ENCODE data around the gene MYCBPAP.
"Not testable (repeated sequence)": the region's sequence is repeated elsewhere in the genome, so short reads cannot be mapped to it uniquely, and the experiment has no call there.

The MYCBPAP gene

GRCh38 chr17:50471009-50471905, 37.0 kb upstream of the MYCBPAP start:
- no peak for DNase-seq (ENCODE audit: extremely low spot score)
- ChIA-PET POLR2A (interaction anchor here (0.6 kb wide), 1 partner anchor 13 kb away, joined by 3 read pairs; no protein-coding TSS in a partner anchor), CTCF (interaction anchor here (1.0 to 2.4 kb wide), 9 partner anchors 7 to 154 kb away, joined by 3 to 8 read pairs (median 5); partner anchors contain the start of gene LRRC59)
- TF ChIP-seq CTCF (IDR thresholded peaks at IDR 0.05; ENCODE audit: control extremely low read depth, extremely low read depth, low read depth, missing control alignments): no peak

GRCh38 chr17:50472286-50472685, 36.0 kb upstream of the MYCBPAP start:
- TF ChIP-seq CTCF (IDR thresholded peaks at IDR 0.05; ENCODE audit: control extremely low read depth, extremely low read depth, low read depth, missing control alignments): no peak
- ChIA-PET CTCF (interaction anchor here (0.9 to 2.4 kb wide), 7 partner anchors 8 to 272 kb away, joined by 3 to 7 read pairs (median 3); partner anchors contain the start of gene LRRC59), POLR2A (interaction anchor here (0.6 kb wide), 1 partner anchor 14 kb away, joined by 3 read pairs; no protein-coding TSS in a partner anchor)
- no peak for DNase-seq (ENCODE audit: extremely low spot score)

DNA sequence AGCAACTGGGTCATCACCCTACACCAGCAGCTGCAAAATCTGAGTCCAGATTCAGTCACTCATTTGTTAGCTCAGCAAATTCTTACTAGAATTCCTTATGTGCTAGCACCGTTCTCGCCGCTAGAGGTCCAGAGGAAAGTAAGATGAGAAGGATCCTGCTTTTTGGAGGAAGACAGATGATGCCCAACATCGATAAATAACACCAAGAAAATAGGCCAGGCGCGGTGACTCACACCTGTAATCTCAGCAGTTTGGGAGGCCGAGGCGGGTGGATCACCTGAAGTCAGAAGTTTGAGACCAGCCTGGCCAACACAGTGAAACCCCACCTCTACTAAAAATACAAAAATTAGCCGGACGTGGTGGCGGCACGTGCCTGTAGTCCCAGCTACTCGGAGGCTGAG, 35.5 kb upstream of the MYCBPAP start:
- CTCF ChIA-PET: interaction anchor here (0.9 to 2.4 kb wide), 8 partner anchors 9 to 273 kb away, joined by 3 to 7 read pairs (median 3); partner anchors contain the start of gene LRRC59
- POLR2A ChIA-PET: not testable (repeated sequence)

DNA sequence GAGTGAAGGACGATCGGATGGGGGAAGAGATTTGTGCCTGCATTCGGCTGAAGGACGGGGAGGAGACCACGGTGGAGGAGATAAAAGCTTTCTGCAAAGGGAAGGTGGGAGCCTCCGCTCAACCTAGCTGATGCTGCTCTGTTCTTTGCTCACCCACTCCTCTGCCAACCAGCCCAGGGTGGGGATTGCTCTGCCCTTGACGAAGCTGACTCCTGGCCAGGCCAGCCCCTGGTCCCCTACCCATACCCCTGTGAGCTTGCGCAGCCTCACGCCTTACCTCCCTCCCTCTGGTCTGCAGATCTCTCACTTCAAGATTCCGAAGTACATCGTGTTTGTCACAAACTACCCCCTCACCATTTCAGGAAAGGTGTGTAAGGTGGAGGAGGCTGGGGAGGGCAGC, 34.3 kb upstream of the MYCBPAP start:
- DNase-seq (ENCODE audit: extremely low spot score): no peak
- CTCF ChIA-PET: interaction anchor here (0.7 to 2.3 kb wide), 6 partner anchors 8 to 274 kb away, joined by 3 to 7 read pairs (median 4); partner anchors contain the start of gene LRRC59
- POLR2A ChIA-PET: no interaction called here
- TF ChIP-seq CTCF (IDR thresholded peaks at IDR 0.05; ENCODE audit: control extremely low read depth, extremely low read depth, low read depth, missing control alignments): no peak

More for the DNA sequence above, 35.5 kb upstream of the MYCBPAP start:
- not testable (repeated sequence) for DNase-seq (ENCODE audit: extremely low spot score)

- TF ChIP-seq CTCF (IDR thresholded peaks at IDR 0.05; ENCODE audit: control extremely low read depth, extremely low read depth, low read depth, missing control alignments): no peak
- CTCF ChIA-PET: interaction anchor here (0.7 to 1.5 kb wide), 6 partner anchors 10 to 151 kb away, joined by 3 to 5 read pairs (median 4); partner anchors contain the start of gene LRRC59
- POLR2A ChIA-PET: no interaction called here
- DNase-seq (ENCODE audit: extremely low spot score): no peak
These were observed 33.7 kb upstream of the MYCBPAP start for GRCh38 chr17:50474523-50474922.

- ChIA-PET CTCF (interaction anchor here (0.8 to 1.3 kb wide), 2 partner anchors 40 to 151 kb away, joined by 3 read pairs; no protein-coding TSS in a partner anchor), POLR2A (no interaction called here)
- DNase-seq (ENCODE audit: extremely low spot score): no peak
- TF ChIP-seq CTCF (IDR thresholded peaks at IDR 0.05; ENCODE audit: control extremely low read depth, extremely low read depth, low read depth, missing control alignments): no peak
These were observed 32.9 kb upstream of the MYCBPAP start for GRCh38 chr17:50475362-50475761.

DNA sequence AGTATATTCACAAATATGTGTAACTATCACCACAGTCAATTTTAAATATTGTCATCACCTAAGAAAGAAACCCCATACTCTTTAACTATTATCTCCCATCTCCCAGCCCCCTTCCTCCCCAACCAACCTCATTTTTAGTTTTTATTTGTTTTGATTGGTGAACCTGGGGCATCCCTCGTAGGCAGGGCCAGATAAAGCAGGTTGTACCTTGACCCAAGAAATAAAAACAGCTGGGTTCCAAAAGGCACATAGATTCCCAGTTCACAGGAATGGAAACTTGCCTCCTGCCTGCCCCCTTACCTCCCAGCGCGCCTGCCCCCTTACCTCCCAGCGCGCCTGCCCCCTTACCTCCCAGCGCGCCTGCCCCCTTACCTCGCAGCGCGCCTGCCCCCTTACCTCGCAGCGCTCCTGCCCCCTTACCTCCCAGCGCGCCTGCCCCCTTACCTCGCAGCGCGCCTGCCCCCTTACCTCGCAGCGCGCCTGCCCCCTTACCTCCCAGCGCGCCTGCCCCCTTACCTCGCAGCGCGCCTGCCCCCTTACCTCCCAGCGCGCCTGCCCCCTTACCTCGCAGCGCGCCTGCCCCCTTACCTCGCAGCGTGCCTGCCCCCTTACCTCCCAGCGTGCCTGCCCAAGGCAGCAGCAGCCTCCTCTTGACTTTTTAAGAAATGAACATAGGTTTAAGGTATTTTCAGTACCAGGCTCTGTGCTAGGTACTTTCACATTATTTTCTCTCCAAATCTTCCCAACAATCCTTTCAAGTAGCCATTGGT, 32.3 kb upstream of the MYCBPAP start:
- POLR2A ChIA-PET; DNase-seq (ENCODE audit: extremely low spot score): not testable (repeated sequence)
- CTCF ChIA-PET: interaction anchor here (1.0 to 1.4 kb wide), 4 partner anchors 9 to 114 kb away, joined by 3 to 4 read pairs (median 3); no protein-coding TSS in a partner anchor

Data from GM10248 (cell line).